Keratinocyte (primary cell): ENCODE measurements around the gene PLXNA2. TPM values are rescaled to one million over a fixed set of nuclear protein-coding genes. Genes with fewer than 3 reads are reported as not detected.

Source experiments
- DNase-seq: peaks from one replicate; pipeline ENCODE4 v3.0.0-alpha.2; 2011; ENCODE audit warnings: low read depth, missing footprints, low spot score
- FAIRE-seq: peaks from 2 replicates; lab custom pipeline; 2011; peaks lifted over from hg19 to GRCh38; lab: Jason Lieb, UNC
- H2AFZ ChIP-seq: 2 replicates; pipeline ENCODE4 v1.6.0; 2012; ENCODE audit warnings: low read length, control low read depth, inconsistent platforms; ENCODE audit not compliant: control insufficient read depth
- H3K27ac ChIP-seq: 2 replicates; pipeline ENCODE4 v1.5.1; 2011; ENCODE audit warnings: low read length; ENCODE audit not compliant: control insufficient read depth, insufficient read depth
- H3K27me3 ChIP-seq: 3 replicates; pipeline ENCODE4 v1.6.0; 2011; ENCODE audit warnings: low read length; ENCODE audit not compliant: control insufficient read depth, insufficient read depth; ENCODE audit errors: extremely low read depth
- H3K36me3 ChIP-seq, 2 experiments: 2 replicates in 1 of 2; 3 replicates in 1 of 2; pipeline ENCODE4 v1.5.1; 2011; ENCODE audit warnings: low read length in 2 of 2, mild to moderate bottlenecking in 1 of 2; ENCODE audit not compliant: control insufficient read depth in 2 of 2, insufficient read depth in 2 of 2; ENCODE audit errors: extremely low read depth in 1 of 2
- H3K4me1 ChIP-seq: 3 replicates; pipeline ENCODE4 v1.5.1; 2011; ENCODE audit warnings: low read length; ENCODE audit not compliant: control insufficient read depth, insufficient read depth; ENCODE audit errors: extremely low read depth
- H3K4me2 ChIP-seq: 3 replicates; pipeline ENCODE4 v1.6.0; 2011; ENCODE audit warnings: low read depth, low read length; ENCODE audit not compliant: control insufficient read depth, insufficient read depth; ENCODE audit errors: extremely low read depth
- H3K4me3 ChIP-seq, 3 experiments: fragments of 200-600 bp in 1 of 3; sonication (generic) in 1 of 3; 2 replicates in 2 of 3; 3 replicates in 1 of 3; pipeline ENCODE4 v1.5.1; 2011 to 2016; ENCODE audit warnings: low read length in 3 of 3, mild to moderate bottlenecking in 3 of 3, control low read depth in 2 of 3, inconsistent platforms in 1 of 3, low read depth in 1 of 3, mixed read lengths in 1 of 3, mixed run types in 1 of 3, moderate library complexity in 1 of 3; ENCODE audit not compliant: control insufficient read depth in 2 of 3, insufficient read depth in 2 of 3; ENCODE audit errors: extremely low read depth in 1 of 3
- H3K79me2 ChIP-seq: 2 replicates; pipeline ENCODE4 v1.6.0; 2012; ENCODE audit warnings: low read length; ENCODE audit not compliant: control insufficient read depth, insufficient read depth
- H3K9ac ChIP-seq: 3 replicates; pipeline ENCODE4 v1.6.0; 2011; ENCODE audit warnings: low read length; ENCODE audit not compliant: control insufficient read depth, insufficient read depth; ENCODE audit errors: extremely low read depth
- H3K9me1 ChIP-seq: 3 replicates; pipeline ENCODE4 v1.6.0; 2011; ENCODE audit warnings: low read length; ENCODE audit not compliant: control insufficient read depth, insufficient read depth; ENCODE audit errors: extremely low read depth
- H3K9me3 ChIP-seq: 2 replicates; pipeline ENCODE4 v1.5.1; 2012; ENCODE audit warnings: low read depth, low read length; ENCODE audit not compliant: control insufficient read depth
- H4K20me1 ChIP-seq: 3 replicates; pipeline ENCODE4 v1.6.0; 2011; ENCODE audit warnings: low read length; ENCODE audit not compliant: control insufficient read depth, insufficient read depth; ENCODE audit errors: extremely low read depth
- CTCF ChIP-seq, 3 experiments: IDR thresholded peaks in 1 of 3; conservative IDR thresholded peaks in 1 of 3; optimal IDR thresholded peaks in 1 of 3; 2 replicates in 2 of 3; 3 replicates in 1 of 3; pipeline versions ENCODE3 to v1.5.1; 2011; ENCODE audit warnings: low read length in 3 of 3, mild to moderate bottlenecking in 3 of 3, moderate library complexity in 2 of 3, control low read depth in 1 of 3, inconsistent platforms in 1 of 3; ENCODE audit not compliant: insufficient read depth in 2 of 3; ENCODE audit errors: extremely low read depth in 1 of 3
- EZH2 ChIP-seq: IDR thresholded peaks from one replicate; pipeline ENCODE4 v1.6.1; 2012; ENCODE audit warnings: inconsistent platforms, mild to moderate bottlenecking, low read length, moderate library complexity
- dilution Hi-C: fragments of 300-500 bp; cut with MboI; formaldehyde crosslinking; loops from one replicate; pipeline ENCODE4 v1.7.0; 2020; ENCODE audit warnings: low sequenced_read_pairs; ENCODE audit not compliant: extremely low pct_ligation_motif_present
- polyA plus RNA-seq, 5 experiments: library from polyadenylated mRNA; depleted of rRNA in 3 of 5; stranded (reverse) in 3 of 5; stranded (forward) in 1 of 5; unstranded in 1 of 5; fragments of >200 nt; gene quantifications; 1 replicate in 1 of 5; 2 replicates in 3 of 5; 3 replicates in 1 of 5; pipeline versions ENCODE4 v1.2.1 to v1.2.3, GENCODE V29; 2011 to 2012; ENCODE audit warnings: missing spikeins in 2 of 5, low read depth in 1 of 5, low replicate concordance in 1 of 5

The PLXNA2 gene
- polyA plus RNA-seq, 1 donor (not counting 4 experiments of a cell fraction or from before 2014, with no cell fraction given): 6.7 TPM

- Histone ChIP-seq H4K20me1 (no peaks in the 10 kb centered on the region), H3K9me1 (no peaks in the 10 kb centered on the region), H3K27me3 (peaks cover 17% of the 10 kb centered on the region), H2AFZ (no peak overlapping the region), H3K9ac (no peak overlapping the region), H3K36me3 (no peaks in the 10 kb centered on the region), H3K4me1 (no peaks in the 10 kb centered on the region), H3K27ac (no peak overlapping the region), H3K79me2 (no peaks in the 10 kb centered on the region), H3K4me2 (peak overlapping the region; percentile 34), H3K9me3 (no peaks in the 10 kb centered on the region), H3K4me3 (no peak overlapping the region)
- no peak for DNase-seq
- TF ChIP-seq EZH2: no peak
- no peak for TF ChIP-seq CTCF (optimal IDR thresholded peaks at IDR 0.05 in 1 of 3, IDR thresholded peaks at IDR 0.05 in 1 of 3, conservative IDR thresholded peaks at IDR 0.05 in 1 of 3; ENCODE audit: extremely low read depth in 1 of 3, insufficient read depth in 2 of 3, low read length in 3 of 3)
- no peak for FAIRE-seq
- dilution Hi-C loops: no loop called here
Observed at GRCh38 chr1:208254862-208255261, 10.7 kb upstream of the PLXNA2 start.

GRCh38 chr1:208254376-208254775 lies 10.2 kb upstream of the PLXNA2 start:
- no peak overlapping the region for H3K4me2 ChIP-seq
- dilution Hi-C loops: no loop called here
- H3K9ac ChIP-seq: no peak overlapping the region

More at GRCh38 chr1:208254376-208254775, 10.2 kb upstream of the PLXNA2 start:
- TF ChIP-seq EZH2 (no peak), CTCF (optimal IDR thresholded peaks at IDR 0.05 in 1 of 3, IDR thresholded peaks at IDR 0.05 in 1 of 3, conservative IDR thresholded peaks at IDR 0.05 in 1 of 3; ENCODE audit: extremely low read depth in 1 of 3, insufficient read depth in 2 of 3, low read length in 3 of 3) (no peak)
- Histone ChIP-seq H4K20me1 (no peaks in the 10 kb centered on the region), H3K9me3 (no peaks in the 10 kb centered on the region), H3K79me2 (no peaks in the 10 kb centered on the region), H3K9me1 (no peaks in the 10 kb centered on the region), H3K27me3 (peaks cover 17% of the 10 kb centered on the region), H3K4me3 (no peak overlapping the region), H2AFZ (no peak overlapping the region), H3K4me1 (no peaks in the 10 kb centered on the region), H3K36me3 (no peaks in the 10 kb centered on the region), H3K27ac (no peak overlapping the region)
- no peak for FAIRE-seq
- no peak for DNase-seq
